ENCODE measurements around the gene CD81. TPM values are rescaled to one million over a fixed set of nuclear protein-coding genes. Genes with fewer than 3 reads are reported as not detected.
A peak's percentile ranks its signal among the peaks of the same experiment; 100 is the strongest.
"Not testable (repeated sequence)": the region's sequence is repeated elsewhere in the genome, so short reads cannot be mapped to it uniquely, and the experiment has no call there.

The CD81 gene
- total RNA-seq, 4 donors from 2014 or later: 234 to 340 (median 277) TPM

DNA sequence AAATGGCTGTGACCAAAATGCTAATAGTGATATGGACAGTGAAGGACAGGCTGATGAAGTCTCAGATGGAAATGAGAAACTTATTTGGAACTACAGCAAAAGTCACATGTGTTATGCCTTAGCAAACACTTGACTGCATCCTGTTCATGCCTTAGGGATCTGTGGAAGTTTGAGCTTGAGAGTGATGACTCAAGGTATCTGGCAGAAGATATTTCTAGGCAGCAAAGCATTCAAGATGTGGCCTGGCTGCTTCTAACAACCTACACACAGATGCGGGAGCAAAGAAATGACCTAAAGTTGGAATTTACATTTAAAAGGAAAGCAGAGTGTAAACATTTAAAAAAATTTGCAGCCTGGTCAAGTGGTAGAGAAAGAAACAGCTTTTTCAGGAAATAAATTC, 28.1 kb upstream of the CD81 start:
- Histone ChIP-seq H3K9me3 (peaks cover 15% of the 10 kb centered on the region), H3K27me3 (no peaks in the 10 kb centered on the region), H3K4me3 (no peak overlapping the region), H3K36me3 (no peaks in the 10 kb centered on the region), H3K4me1 (no peaks in the 10 kb centered on the region), H3K27ac (no peak overlapping the region)
- TF ChIP-seq EP300 (IDR thresholded peaks at IDR 0.05): no peak
- no peak for TF ChIP-seq POLR2AphosphoS5 (IDR thresholded peaks at IDR 0.05)
- no peak for TF ChIP-seq POLR2A (IDR thresholded peaks at IDR 0.05)
- TF ChIP-seq, protein P1, sequence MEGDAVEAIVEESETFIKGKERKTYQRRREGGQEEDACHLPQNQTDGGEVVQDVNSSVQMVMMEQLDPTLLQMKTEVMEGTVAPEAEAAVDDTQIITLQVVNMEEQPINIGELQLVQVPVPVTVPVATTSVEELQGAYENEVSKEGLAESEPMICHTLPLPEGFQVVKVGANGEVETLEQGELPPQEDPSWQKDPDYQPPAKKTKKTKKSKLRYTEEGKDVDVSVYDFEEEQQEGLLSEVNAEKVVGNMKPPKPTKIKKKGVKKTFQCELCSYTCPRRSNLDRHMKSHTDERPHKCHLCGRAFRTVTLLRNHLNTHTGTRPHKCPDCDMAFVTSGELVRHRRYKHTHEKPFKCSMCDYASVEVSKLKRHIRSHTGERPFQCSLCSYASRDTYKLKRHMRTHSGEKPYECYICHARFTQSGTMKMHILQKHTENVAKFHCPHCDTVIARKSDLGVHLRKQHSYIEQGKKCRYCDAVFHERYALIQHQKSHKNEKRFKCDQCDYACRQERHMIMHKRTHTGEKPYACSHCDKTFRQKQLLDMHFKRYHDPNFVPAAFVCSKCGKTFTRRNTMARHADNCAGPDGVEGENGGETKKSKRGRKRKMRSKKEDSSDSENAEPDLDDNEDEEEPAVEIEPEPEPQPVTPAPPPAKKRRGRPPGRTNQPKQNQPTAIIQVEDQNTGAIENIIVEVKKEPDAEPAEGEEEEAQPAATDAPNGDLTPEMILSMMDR (IDR thresholded peaks at IDR 0.05): no peak
- WGBS: 86% methylated on average over 1 of the region's 1 CpG
- DNase-seq (ENCODE audit: low spot score in 2 of 2): no peak

- no peak overlapping the region for H3K4me3 ChIP-seq
- H3K27me3 ChIP-seq: no peaks in the 10 kb centered on the region
- H3K27ac ChIP-seq: no peak overlapping the region
- no peaks in the 10 kb centered on the region for H3K4me1 ChIP-seq
- TF ChIP-seq POLR2A (IDR thresholded peaks at IDR 0.05): no peak
- H3K9me3 ChIP-seq: peaks cover 12% of the 10 kb centered on the region
- H3K36me3 ChIP-seq: no peaks in the 10 kb centered on the region
- 100% methylated on average over 1 of the region's 3 CpGs for WGBS
- DNase-seq (ENCODE audit: low spot score in 2 of 2): no peak
Observed at GRCh38 chr11:2351701-2352100, 25.4 kb upstream of the CD81 start.

DNA sequence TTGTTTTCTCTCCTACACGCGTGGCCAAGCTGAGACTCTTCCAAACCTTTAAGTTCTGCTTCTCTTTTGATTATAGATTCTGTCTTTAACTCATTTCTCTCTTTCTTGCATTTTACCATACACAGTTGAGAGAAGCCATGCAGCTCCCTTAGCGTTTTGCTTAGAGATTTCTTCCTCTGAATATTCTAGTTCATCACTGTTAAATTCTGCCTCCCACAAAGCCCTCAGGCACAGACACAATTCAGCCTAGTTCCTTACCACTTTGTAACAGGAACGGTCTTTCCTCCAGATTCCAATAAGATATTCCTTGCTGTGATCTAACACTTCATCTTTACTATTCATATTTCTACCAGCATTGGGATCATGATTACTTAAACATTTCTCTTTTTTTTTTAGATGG, 24.7 kb upstream of the CD81 start:
- Histone ChIP-seq H3K36me3 (no peaks in the 10 kb centered on the region), H3K27ac (no peak overlapping the region), H3K9me3 (peaks cover 12% of the 10 kb centered on the region), H3K4me3 (no peak overlapping the region), H3K4me1 (no peaks in the 10 kb centered on the region), H3K27me3 (no peaks in the 10 kb centered on the region)
- no peak for DNase-seq (ENCODE audit: low spot score in 2 of 2)
- TF ChIP-seq POLR2AphosphoS5 (IDR thresholded peaks at IDR 0.05) (no peak), POLR2A (IDR thresholded peaks at IDR 0.05) (no peak), EP300 (IDR thresholded peaks at IDR 0.05) (no peak)
- TF ChIP-seq, protein P1 (IDR thresholded peaks at IDR 0.05): no peak
- 84% methylated on average over 4 of the region's 4 CpGs for WGBS

DNA sequence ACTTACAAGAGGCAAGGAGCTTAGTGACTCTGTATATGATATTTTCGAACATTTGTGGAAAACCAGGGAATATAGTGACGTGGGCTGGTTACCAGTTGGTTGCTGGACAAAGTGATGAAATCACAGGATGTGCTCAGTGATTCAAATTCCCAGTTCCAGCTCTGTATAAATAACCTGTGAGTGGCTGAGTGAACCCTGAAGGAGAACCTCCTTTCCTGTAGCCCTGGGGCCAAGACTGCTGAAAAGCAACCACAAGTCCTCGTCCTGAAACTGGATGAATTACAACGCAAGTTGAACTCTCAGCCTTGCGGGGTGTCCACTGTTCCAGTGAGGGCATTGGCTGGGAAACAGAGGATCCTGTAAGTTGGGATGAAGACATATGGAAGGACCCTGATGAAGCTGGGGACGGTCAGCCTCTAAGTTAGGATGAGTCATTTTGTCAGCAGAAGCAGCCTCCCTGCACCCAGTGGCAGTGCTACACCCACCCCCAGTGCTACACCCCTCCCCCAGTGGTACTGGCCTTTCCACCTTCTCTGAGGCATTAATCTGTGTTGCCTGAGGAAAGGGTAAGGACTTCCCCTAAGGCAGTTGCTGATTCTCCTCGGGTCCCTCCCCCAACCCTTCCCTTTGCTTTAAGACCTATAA, 22.0 kb upstream of the CD81 start:
- no peak overlapping the region for H3K27ac ChIP-seq
- peak in 1 of 2 donors; percentile 48 for DNase-seq (ENCODE audit: low spot score in 2 of 2)
- H3K4me3 ChIP-seq: no peak overlapping the region
- no peaks in the 10 kb centered on the region for H3K36me3 ChIP-seq
- no peaks in the 10 kb centered on the region for H3K4me1 ChIP-seq
- peaks cover 5% of the 10 kb centered on the region for H3K9me3 ChIP-seq
- no peaks in the 10 kb centered on the region for H3K27me3 ChIP-seq
- TF ChIP-seq EP300 (IDR thresholded peaks at IDR 0.05) (no peak), POLR2AphosphoS5 (IDR thresholded peaks at IDR 0.05) (no peak), POLR2A (IDR thresholded peaks at IDR 0.05) (no peak)
- TF ChIP-seq, protein P1 (IDR thresholded peaks at IDR 0.05): no peak
- WGBS: 80% methylated on average over 7 of the region's 7 CpGs

DNA sequence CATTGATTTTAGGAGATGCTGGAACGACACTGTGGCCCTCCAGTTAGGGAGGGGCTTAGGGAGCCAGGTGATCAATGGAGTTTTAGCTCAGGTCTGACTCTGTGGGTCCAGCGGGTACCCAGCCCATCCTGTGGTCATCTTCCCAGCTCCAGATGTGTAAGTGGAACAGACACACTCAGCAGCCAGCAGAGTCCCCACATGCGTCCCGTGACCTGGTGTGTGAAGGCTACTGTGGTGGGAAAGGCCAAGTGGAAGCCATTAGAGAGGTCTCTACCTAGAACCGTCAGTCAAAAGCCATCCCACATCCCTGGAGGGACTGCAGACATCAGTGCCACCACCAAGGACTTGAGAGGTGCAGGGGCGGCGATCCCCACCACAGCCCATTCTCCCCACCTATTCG, 19.9 kb upstream of the CD81 start:
- Histone ChIP-seq H3K4me1 (no peaks in the 10 kb centered on the region), H3K9me3 (no peaks in the 10 kb centered on the region), H3K36me3 (no peaks in the 10 kb centered on the region), H3K27ac (no peak overlapping the region), H3K27me3 (no peaks in the 10 kb centered on the region), H3K4me3 (no peak overlapping the region)
- no peak for DNase-seq (ENCODE audit: low spot score in 2 of 2)
- 80% methylated on average over 5 of the region's 8 CpGs for WGBS
- no peak for TF ChIP-seq EP300 (IDR thresholded peaks at IDR 0.05)
- TF ChIP-seq, protein P1 (IDR thresholded peaks at IDR 0.05): no peak
- TF ChIP-seq POLR2A (IDR thresholded peaks at IDR 0.05): no peak
- no peak for TF ChIP-seq POLR2AphosphoS5 (IDR thresholded peaks at IDR 0.05)

DNA sequence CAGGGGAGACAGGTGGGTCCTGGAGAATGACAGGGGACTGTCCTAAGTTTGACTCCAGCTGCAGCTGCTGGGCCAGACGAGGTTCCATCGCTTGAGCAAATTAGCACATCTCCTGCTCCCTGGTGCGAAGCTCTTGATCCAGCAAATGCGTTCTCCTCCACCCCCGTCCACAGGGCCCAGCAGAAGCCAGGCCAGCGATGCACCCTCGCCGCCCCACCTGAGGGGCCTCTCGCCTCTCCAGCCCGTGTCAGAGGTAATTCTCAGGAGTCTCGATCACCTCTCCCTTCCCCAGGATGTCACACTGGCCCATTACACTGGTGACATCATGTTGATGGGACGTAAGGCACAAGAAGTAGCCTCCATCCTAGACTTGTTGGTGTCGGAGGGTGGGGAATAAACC, 19.5 kb upstream of the CD81 start:
- not testable (repeated sequence) for H3K4me1 ChIP-seq; H3K27me3 ChIP-seq; H3K36me3 ChIP-seq; H3K9me3 ChIP-seq; H3K27ac ChIP-seq; DNase-seq (ENCODE audit: low spot score in 2 of 2); H3K4me3 ChIP-seq
- 92% methylated on average over 13 of the region's 13 CpGs for WGBS

Measured in suprapubic skin (tissue), 4 donors.